Measurements from ENCODE around the gene DNAJC21.

GRCh38 chr5:35004771-35005170 is 75.4 kb downstream of the DNAJC21 start:
- TF ChIP-seq YY1 (IDR thresholded peaks at IDR 0.05; ENCODE audit: borderline replicate concordance in 1 of 3, control insufficient read depth in 1 of 3, extremely low read depth in 1 of 3, insufficient read depth in 3 of 3, insufficient read length in 1 of 3, insufficient replicate concordance in 2 of 3, low read depth in 1 of 3, low read length in 2 of 3) (no peak), FOXA3 (CRISPR knock-in tag; conservative IDR thresholded peaks at IDR 0.05 in 1 of 2, IDR thresholded peaks at IDR 0.05 in 1 of 2) (no peak), POLR2A (conservative IDR thresholded peaks at IDR 0.05) (no peak), NR2F6 (CRISPR knock-in tag; IDR thresholded peaks at IDR 0.05) (no peak), CTCF (IDR thresholded peaks at IDR 0.05 in 2 of 3, conservative IDR thresholded peaks at IDR 0.05 in 1 of 3; ENCODE audit: insufficient read depth in 2 of 3, low read depth in 1 of 3, low read length in 3 of 3) (no peak), CREBBP (IDR thresholded peaks at IDR 0.05; ENCODE audit: low read depth, low read length) (no peak), ZNF830 (CRISPR knock-in tag; IDR thresholded peaks at IDR 0.05) (no peak), ZC3H11A (IDR thresholded peaks at IDR 0.05; ENCODE audit: low read depth, low read length) (no peak), MTA1 (IDR thresholded peaks at IDR 0.05; ENCODE audit: borderline replicate concordance) (no peak), MAFK (IDR thresholded peaks at IDR 0.05; ENCODE audit: low read length) (no peak)
- TF ChIP-seq, protein P1, sequence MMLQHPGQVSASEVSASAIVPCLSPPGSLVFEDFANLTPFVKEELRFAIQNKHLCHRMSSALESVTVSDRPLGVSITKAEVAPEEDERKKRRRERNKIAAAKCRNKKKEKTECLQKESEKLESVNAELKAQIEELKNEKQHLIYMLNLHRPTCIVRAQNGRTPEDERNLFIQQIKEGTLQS (IDR thresholded peaks at IDR 0.05): no peak
- TF ChIP-seq, protein P1 (CRISPR knock-in tag; conservative IDR thresholded peaks at IDR 0.05): no peak
